CD4-positive, alpha-beta T cell treated with Interleukin-4 for 4 hours (primary cell): ENCODE data around the gene HIRIP3.

Experiments
- DNase-seq: peaks from one replicate; pipeline ENCODE4 v3.0.0-alpha.2; 2020

HIRIP3 gene

GRCh38 chr16:29951625-29952365 is 43.6 kb downstream of the HIRIP3 start:
- no peak for DNase-seq

GRCh38 chr16:29950806-29951461 is 44.5 kb downstream of the HIRIP3 start:
- no peak for DNase-seq

GRCh38 chr16:29947897-29948296 is 47.5 kb downstream of the HIRIP3 start:
- no peak for DNase-seq

- DNase-seq, result no peak
These were observed 51.3 kb downstream of the HIRIP3 start for GRCh38 chr16:29943846-29944799.
